Esophagus muscularis mucosa (tissue), 4 donors: ENCODE data around the gene DIP2C. TPM values are rescaled to one million over a fixed set of nuclear protein-coding genes. Genes with fewer than 3 reads are reported as not detected.
"Not testable (repeated sequence)": the region's sequence is repeated elsewhere in the genome, so short reads cannot be mapped to it uniquely, and the experiment has no call there.

Experiments used
- DNase-seq: peaks from one replicate; pipeline ENCODE4 v3.0.0-alpha.2; 2017; ENCODE audit errors: extremely low spot score
- H3K27ac ChIP-seq, 4 donors: fragments of 200-600 bp; sonication (generic); replicated peaks in 1 of 4; 1 replicate in 3 of 4; 2 replicates in 1 of 4; pipeline ENCODE4 v1.5.1; 2016 to 2019; ENCODE audit warnings: mild to moderate bottlenecking in 1 of 4
- H3K27me3 ChIP-seq, 4 donors: fragments of 200-600 bp; sonication (generic); one replicate each; pipeline versions ENCODE4 v1.5.1 to v1.6.0; 2016 to 2019
- H3K36me3 ChIP-seq, 4 donors: fragments of 200-600 bp; sonication (generic); one replicate each; pipeline ENCODE4 v1.5.1; 2016 to 2019
- H3K4me1 ChIP-seq, 4 donors: fragments of 200-600 bp; sonication (generic); one replicate each; pipeline ENCODE4 v1.5.1; 2016 to 2019
- H3K4me3 ChIP-seq, 4 donors: fragments of 200-600 bp; sonication (generic); 1 replicate in 2 of 4; 2 replicates in 2 of 4; pipeline ENCODE4 v1.5.1; 2016 to 2019; ENCODE audit warnings: mild to moderate bottlenecking in 4 of 4, moderate library complexity in 1 of 4
- H3K9me3 ChIP-seq, 4 donors: fragments of 200-600 bp; sonication (generic); 1 replicate in 3 of 4; 2 replicates in 1 of 4; pipeline ENCODE4 v1.5.1; 2016 to 2019
- EP300 ChIP-seq: sonication (generic); formaldehyde crosslinking; IDR thresholded peaks from one replicate; pipeline ENCODE4 v1.6.1; 2017; ENCODE audit warnings: antibody characterized with exemption
- POLR2A ChIP-seq: fragments of 450-650 bp; IDR thresholded peaks from one replicate; pipeline ENCODE4 v1.6.1; 2017; ENCODE audit warnings: antibody characterized with exemption, moderate library complexity, mild to moderate bottlenecking, low read depth
- POLR2AphosphoS5 ChIP-seq, 2 donors: sonication (generic); formaldehyde crosslinking; IDR thresholded peaks; one replicate each; pipeline ENCODE4 v1.6.1; 2017; ENCODE audit warnings: antibody characterized with exemption in 2 of 2
- WGBS: methylation state at CpG from one replicate; pipeline ENCODE4 v1.1.5; 2018; 5-methylcytosine and 5-hydroxymethylcytosine counted together
- intact Hi-C: fragments of 100-400 bp; cut with DNase I; formaldehyde crosslinking; loops from one replicate; pipeline ENCODE4 v1.15.1; 2023
- total RNA-seq, 4 donors: library from RNA; depleted of rRNA; stranded (reverse); fragments of >200 nt; gene quantifications; one replicate each; pipeline versions ENCODE4 v1.1.0 to v1.2.1, GENCODE V29; 2016
- TF ChIP-seq, protein P1 (sequence below), 3 experiments: fragments of 200-600 bp in 2 of 3; fragments of 450-650 bp in 1 of 3; sonication (generic) in 2 of 3; IDR thresholded peaks; one replicate each; pipeline ENCODE4 v1.5.1; 2017 to 2019; ENCODE audit warnings: antibody characterized with exemption in 3 of 3, mild to moderate bottlenecking in 2 of 3, moderate library complexity in 1 of 3

The DIP2C gene
- total RNA-seq, 4 donors from 2014 or later: 38.6 to 66.4 (median 55.7) TPM

DNA sequence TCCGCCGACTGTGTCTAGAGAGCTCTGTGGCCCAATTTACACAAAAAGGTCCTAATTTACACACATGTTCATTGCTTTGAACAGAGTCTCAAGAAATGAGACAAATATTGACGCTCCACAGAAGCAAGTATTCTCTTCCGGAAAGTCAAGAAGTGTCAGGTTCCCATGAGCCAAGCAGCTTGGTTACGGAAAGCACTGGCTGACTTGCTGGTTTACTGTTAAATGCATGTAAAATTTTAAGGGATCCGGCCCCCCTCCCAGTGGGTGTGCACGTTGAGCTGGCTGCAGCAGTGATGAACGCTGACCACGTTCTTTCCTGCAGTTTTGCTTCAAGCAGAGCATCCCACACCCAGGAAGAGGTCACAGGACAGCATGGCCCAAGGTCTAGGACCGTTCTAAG, 76.8 kb downstream of the DIP2C start:
- Histone ChIP-seq H3K4me1 (peaks cover 38 to 91% (median 83%) of the 10 kb centered on the region in 4 donors), H3K36me3 (no peaks in the 10 kb centered on the region), H3K27me3 (no peaks in the 10 kb centered on the region), H3K9me3 (no peaks in the 10 kb centered on the region), H3K4me3 (no peak overlapping the region), H3K27ac (peak overlapping the region; percentile 61 to 69 (median 66))
- DNase-seq: no peak
- intact Hi-C loops: no loop called here
- WGBS: 66% methylated on average over 8 of the region's 10 CpGs
- TF ChIP-seq POLR2A: no peak
- no peak for TF ChIP-seq POLR2AphosphoS5 (IDR thresholded peaks at IDR 0.05)

DNA sequence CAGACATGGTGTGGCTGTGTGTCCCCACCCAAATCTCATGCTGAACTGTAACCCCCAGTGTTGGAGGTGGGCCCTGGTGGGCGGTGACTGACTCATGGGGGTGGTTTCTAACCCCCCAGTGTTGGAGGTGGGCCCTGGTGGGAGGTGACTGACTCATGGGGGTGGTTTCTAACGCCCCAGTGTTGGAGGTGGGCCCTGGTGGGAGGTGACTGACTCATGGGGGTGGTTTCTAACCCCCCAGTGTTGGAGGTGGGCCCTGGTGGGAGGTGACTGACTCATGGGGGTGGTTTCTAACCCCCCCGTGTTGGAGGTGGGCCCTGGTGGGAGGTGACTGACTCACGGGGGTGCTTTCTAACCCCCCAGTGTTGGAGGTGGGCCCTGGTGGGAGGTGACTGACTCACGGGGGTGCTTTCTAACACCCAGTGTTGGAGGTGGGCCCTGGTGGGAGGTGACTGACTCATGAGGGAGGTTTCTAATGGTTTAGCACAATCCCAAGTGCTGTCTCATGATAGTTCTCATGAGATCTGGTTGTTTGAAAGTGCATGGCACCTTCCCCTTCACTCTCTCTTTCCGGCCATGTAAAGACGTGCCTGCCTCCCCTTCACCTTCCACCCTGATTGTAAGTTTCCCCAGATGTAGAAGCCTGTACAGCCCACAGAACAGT, 78.7 kb downstream of the DIP2C start:
- H3K36me3 ChIP-seq, H3K4me3 ChIP-seq, H3K27me3 ChIP-seq, DNase-seq, intact Hi-C loops, H3K9me3 ChIP-seq: not testable (repeated sequence)
- 60% methylated on average over 6 of the region's 7 CpGs for WGBS
- H3K27ac ChIP-seq: peak overlapping the region; percentile 61 to 69 (median 64)
- peaks cover 40 to 93% (median 82%) of the 10 kb centered on the region in 4 donors for H3K4me1 ChIP-seq

DNA sequence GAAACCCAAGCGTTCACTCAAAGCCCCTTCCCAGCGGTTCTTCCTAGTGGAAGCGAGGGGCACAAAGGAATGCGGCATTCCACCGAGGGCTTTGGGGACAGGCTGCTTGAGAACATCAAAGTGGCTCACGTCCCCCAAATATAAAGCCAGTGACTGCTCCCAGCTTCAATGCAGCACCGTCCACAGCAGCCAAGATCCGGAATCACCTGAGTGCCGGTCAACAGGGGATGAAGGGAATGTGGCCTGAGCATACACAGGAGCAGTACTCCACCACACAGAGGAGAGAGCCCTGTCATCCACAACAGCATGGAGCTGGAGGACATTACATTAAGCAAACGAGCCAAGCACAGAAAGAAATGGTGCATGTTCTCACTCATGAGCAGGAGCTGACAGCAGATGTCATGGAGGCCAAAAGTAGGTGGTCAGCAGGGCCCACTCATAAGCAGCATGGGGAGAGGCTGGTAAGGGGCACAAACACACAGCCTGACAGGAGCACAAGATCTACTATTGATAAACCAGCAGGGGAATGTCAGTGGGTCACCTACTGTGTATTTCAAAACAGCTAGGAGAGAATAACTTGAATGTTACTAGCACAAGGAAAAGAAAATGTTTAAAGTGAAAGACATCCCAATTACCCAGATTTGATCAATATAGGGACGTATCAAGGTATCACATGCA, 79.5 kb downstream of the DIP2C start:
- Histone ChIP-seq H3K4me3 (no peak overlapping the region), H3K27ac (peak overlapping the region; percentile 61 to 69 (median 64)), H3K36me3 (no peaks in the 10 kb centered on the region), H3K27me3 (no peaks in the 10 kb centered on the region), H3K9me3 (no peaks in the 10 kb centered on the region), H3K4me1 (peaks cover 35 to 93% (median 82%) of the 10 kb centered on the region in 4 donors)
- intact Hi-C loops: no loop called here
- 65% methylated on average over 11 of the region's 11 CpGs for WGBS
- no peak for DNase-seq
- no peak for TF ChIP-seq POLR2AphosphoS5 (IDR thresholded peaks at IDR 0.05)
- no peak for TF ChIP-seq EP300
- TF ChIP-seq, protein P1, sequence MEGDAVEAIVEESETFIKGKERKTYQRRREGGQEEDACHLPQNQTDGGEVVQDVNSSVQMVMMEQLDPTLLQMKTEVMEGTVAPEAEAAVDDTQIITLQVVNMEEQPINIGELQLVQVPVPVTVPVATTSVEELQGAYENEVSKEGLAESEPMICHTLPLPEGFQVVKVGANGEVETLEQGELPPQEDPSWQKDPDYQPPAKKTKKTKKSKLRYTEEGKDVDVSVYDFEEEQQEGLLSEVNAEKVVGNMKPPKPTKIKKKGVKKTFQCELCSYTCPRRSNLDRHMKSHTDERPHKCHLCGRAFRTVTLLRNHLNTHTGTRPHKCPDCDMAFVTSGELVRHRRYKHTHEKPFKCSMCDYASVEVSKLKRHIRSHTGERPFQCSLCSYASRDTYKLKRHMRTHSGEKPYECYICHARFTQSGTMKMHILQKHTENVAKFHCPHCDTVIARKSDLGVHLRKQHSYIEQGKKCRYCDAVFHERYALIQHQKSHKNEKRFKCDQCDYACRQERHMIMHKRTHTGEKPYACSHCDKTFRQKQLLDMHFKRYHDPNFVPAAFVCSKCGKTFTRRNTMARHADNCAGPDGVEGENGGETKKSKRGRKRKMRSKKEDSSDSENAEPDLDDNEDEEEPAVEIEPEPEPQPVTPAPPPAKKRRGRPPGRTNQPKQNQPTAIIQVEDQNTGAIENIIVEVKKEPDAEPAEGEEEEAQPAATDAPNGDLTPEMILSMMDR (IDR thresholded peaks at IDR 0.05): no peak
- no peak for TF ChIP-seq POLR2A

DNA sequence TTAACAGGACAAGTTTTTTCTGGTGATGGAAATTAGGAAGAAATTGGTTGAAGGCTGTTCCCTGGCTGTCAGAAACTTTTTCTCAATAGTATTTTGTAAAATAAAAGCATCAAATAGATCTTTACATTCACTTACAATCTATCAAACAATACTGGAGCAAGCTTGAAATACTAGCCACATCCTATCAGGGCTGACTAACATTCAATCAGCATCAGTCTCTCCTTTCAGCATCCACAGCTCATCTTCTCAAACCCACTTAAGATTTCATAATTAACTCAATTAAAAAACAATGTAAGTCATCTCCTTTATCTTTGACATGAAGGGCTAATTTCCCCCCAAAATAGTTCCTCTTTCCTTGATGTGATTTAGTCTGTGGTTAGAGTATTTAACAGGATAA, 80.2 kb downstream of the DIP2C start:
- intact Hi-C loops: no loop called here
- Histone ChIP-seq H3K36me3 (no peaks in the 10 kb centered on the region), H3K27ac (peak overlapping the region; percentile 23 to 69 (median 63)), H3K4me1 (peaks cover 27 to 93% (median 82%) of the 10 kb centered on the region in 4 donors), H3K4me3 (no peak overlapping the region), H3K9me3 (no peaks in the 10 kb centered on the region), H3K27me3 (no peaks in the 10 kb centered on the region)
- DNase-seq: no peak
- TF ChIP-seq, protein P1 (IDR thresholded peaks at IDR 0.05): no peak
- TF ChIP-seq POLR2A (no peak), POLR2AphosphoS5 (IDR thresholded peaks at IDR 0.05) (no peak), EP300 (no peak)

DNA sequence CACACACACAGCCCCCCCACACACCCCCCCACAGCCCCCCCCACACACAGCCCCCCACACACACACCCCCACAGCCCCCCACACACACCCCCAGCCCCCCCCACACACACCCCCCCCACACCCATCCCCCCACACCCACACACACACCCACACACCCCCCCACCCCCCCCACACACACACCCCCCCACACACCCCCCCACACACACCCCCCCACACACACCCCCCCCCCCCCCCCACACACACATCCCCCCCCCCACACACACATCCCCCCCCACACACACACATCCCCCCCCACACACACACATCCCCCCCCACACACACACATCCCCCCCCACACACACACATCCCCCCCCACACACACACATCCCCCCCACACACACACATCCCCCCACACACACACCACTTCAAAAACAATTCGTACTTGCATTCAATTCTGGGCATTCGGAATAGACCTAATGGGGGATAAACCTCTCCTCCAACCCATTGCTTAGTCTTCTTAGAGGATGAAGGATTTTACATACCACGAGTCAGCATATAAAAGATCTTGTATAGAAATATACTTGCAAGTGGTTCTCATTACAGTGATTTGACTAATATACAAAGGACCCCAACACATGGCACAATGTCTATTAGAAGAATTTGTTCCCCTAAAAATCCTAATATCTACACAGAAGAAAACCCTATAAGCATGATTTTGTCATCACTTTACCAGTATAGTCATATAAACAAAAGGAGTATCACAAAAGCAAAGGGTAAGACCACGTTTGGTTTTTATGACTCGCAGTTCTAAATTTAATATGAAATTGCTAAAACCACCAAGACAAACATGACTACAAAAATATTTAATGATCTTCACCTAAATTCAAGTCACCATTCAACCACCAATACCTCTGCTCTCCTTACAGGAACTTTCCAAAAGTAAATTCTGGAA, 80.9 kb downstream of the DIP2C start:
- peak overlapping the region; percentile 23 to 69 (median 63) for H3K27ac ChIP-seq
- H3K4me1 ChIP-seq: peaks cover 20 to 93% (median 82%) of the 10 kb centered on the region in 4 donors
- no peaks in the 10 kb centered on the region for H3K27me3 ChIP-seq
- no peak for DNase-seq
- intact Hi-C loops: no loop called here
- H3K36me3 ChIP-seq: no peaks in the 10 kb centered on the region
- no peak overlapping the region for H3K4me3 ChIP-seq
- TF ChIP-seq POLR2A: no peak
- no peak for TF ChIP-seq EP300
- TF ChIP-seq, protein P1 (IDR thresholded peaks at IDR 0.05): no peak
- TF ChIP-seq POLR2AphosphoS5 (IDR thresholded peaks at IDR 0.05): no peak
- WGBS: 56% methylated on average over 5 of the region's 5 CpGs
- H3K9me3 ChIP-seq: no peaks in the 10 kb centered on the region
